Stimulated activated CD8-positive, alpha-beta memory T cell treated with anti-CD3 and anti-CD28 coated beads, Interleukin-4, amount 100 ng/mL, for 1 hour (primary cell): Measurements from ENCODE around the gene IDS.
"Not testable (repeated sequence)": the region's sequence is repeated elsewhere in the genome, so short reads cannot be mapped to it uniquely, and the experiment has no call there.

Experiments
- DNase-seq, 2 donors: peaks; one replicate each; pipeline ENCODE4 v3.0.0-alpha.2; 2020; ENCODE audit warnings: low read depth in 2 of 2, low spot score in 1 of 2

Gene IDS

DNA sequence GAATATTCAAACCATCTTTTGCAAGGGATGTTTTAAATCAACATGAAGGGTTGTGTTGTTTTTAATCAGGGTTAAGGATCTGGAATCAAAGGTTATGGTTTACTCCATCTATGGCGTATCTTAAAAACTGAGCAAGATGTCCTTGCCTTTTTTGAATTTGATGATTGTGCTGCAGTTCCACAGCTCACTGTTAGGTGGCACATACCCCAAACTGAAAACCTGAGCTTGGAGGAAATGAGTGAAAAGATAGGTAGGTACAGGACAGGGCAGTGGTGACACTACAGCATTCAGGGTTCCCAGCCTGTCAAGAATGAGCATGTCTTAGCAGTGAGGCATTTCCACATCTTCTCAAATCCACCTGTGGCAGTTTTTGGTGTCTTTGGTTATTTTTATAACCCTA is 22.6 kb upstream of the IDS start:
- DNase-seq = no peak

DNA sequence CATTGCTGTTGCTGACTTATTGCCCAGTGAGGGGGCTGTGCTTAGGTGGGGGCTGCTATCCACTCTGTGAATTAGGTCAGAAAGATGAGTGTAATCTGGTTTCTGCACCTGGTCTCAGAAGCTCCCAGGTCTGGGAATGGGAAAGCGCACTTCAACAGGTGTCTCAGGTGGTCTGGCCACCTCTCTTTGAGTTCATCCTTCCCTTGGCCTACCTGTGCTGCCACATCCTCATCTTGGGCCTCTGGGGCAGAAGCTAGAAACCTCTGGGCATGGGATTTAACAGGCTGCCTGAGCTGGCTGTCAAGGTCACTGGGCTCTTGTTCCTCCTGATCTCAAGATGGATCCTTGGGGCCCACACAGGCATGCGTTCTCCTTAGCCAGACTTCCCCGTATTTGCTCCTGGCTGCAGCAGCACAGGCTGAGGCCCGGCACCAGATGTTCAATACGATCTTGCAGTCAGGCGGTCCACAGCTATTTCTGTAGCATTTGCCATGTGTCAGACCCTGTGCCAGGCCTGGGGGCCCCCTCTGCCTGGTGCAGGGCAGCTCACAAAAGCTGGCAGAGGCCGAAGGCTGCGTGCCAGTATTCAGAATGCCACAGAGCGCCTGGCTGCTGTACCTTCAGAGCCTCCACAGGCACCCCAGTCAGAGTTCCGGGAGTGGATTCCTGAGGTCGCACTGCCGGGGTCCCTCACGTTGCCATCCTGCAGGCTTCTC is 21.4 kb upstream of the IDS start:
- DNase-seq = not testable (repeated sequence)

DNA sequence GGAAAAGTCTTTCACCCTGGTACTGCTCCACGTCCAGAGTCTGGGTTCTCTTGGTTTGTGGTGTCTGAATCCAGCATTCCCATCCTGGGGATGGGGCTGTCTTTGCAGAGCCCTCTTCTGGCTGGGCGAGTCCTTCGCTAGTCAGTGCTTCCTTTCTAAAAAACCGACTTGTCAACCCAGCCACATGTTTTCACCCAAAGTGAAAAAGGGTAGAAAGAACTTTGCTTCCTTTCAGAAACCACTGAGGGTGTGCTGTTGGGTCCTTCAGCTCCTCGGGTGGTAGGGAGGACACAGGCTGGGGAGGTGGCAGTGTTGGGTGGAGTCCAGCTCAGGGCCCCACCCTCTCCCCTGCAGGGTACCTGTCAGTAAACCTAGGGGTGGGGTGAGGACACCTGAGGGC is 20.8 kb upstream of the IDS start:
- DNase-seq = not testable (repeated sequence)

DNA sequence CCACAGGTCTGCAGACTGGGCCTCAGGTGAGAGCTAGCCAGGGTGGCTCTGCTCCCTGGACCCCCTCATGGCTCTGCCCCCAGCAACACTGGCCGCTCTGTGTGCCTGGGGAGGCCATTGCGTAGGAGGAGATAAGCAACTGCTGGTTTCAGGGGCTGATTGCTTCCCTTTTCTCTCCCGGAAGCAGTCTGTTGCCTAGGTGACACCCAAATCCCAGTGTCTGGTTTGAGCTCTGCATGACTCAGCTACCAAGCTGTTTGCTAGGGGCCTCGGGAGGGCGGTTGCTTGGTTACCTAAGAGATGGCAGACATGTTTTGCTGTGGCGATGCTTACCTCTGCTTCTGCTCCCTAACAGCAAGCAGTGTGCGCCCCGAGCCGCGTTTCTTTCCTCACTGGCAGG is 20.3 kb upstream of the IDS start:
- peak in 1 of 2 donors; percentile 43 for DNase-seq

DNA sequence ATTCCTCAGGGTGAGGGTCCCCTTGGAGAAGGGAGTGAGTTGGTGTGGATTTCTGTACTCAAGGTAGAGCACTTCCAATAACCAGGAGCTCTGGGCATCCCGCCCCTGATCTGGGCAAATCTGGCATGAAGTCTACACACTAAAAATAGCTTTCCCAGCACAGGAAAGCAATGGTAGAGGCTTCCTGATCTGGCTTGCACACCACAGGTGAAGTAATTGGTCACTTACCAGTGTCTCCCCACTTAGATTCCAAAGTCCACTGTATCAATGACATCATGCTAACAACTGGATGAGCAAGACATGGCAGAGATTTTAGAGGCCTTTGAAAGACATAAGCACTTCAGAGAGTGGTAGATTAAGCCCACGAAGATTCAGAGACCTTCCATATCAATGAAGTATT is 17.8 kb upstream of the IDS start:
- DNase-seq = no peak

DNA sequence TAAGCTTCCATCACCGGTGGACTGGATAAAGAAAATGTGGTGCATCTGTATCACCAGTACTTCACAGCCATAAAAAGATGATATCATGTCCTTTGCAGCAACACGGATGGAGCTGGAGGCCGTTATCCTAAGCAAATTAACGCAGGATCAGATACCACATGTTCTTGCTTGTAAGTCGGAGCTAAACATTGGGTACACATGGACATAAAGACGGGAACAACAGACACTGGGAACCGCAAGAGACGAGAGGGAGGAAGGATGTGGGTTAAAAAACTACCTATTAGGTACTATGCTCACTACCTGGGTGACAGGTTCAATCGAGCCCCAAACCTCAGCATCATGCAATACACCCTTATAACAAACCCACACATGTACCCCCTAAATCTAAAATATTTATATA is 16.3 kb upstream of the IDS start:
- no peak for DNase-seq

DNA sequence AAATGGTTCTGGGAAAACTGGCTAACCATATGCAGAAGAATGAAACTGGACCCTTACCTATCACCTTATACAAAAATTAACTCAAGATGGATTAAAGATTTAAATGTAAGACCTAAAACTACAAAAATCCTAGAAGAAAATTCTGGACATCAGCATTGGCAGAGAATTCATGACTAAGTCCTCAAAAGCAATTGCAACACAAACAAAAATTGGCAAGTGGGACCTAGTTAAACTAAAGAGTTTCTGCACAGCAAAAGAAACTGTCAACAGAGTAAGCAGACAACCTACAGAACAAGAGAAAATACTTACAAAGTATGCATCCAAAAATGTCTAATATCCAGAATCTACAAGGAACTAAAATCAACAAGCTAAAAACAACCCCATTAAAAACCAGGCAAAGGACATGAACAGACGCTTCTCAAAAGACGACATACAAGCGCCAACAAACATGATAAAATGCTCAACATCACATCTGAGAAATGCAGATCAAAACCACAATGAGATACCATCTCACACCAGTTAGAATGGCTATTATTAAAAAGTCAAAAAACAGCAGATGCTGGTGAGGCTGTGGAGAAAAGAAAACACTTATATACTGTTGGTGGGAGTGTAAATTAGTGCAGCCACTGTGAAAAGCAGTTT is 15.7 kb upstream of the IDS start:
- not testable (repeated sequence) for DNase-seq

DNA sequence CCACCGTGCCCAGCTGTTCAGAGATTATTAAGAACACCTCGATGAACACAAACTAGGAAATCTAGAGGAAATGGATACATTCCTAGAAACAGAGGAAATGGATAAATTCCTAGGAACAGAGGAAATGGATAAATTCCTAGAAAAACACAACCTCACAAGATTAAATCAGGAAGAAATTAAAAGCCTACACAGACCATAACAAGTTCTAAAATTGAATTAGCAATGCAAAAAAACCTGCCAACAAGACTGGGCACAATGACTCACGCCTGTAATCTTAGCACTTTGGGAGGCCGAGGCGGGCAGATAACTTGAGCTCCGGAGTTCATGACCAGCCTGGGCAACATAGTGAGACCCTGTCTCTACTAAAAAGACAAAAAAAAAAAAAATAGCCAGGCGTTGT is 13.1 kb upstream of the IDS start:
- DNase-seq = no peak

DNA sequence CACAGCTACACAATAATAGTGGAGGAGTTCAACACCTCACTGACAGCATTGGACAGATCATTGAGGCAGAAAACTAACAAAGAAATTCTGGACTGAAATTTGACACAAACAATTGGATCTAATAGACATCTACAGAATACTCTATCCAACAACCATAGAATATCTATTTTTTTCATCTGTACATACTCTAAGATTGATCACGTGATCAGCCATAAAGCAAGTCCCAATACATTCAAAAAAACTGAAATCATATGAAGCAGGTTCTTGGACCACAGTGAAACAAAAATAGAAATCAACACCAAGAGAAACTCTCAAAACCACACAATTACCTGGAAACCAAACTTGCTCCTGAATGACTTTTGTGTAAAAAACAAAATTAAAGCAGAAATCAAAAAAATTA is 12.2 kb upstream of the IDS start:
- DNase-seq = no peak

DNA sequence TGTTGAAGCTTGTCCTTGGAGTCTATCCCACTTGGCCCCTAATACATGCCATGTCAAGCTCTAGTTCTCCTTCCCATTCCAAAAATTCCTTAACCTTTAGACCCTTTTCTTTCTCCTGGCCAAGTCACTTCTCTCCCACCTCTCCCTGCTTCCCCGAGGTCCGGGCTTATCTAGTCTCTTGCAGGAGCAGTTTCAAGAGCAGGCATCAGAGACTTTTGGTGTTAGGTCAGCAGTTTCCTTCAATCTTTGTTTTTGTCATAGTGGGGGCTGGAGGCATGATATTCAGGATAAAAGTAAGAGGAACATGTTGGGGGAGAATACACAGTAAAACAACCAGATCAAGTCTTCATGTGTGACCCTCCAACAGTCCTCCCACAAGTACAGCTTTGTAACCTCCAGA is 11.5 kb upstream of the IDS start:
- DNase-seq = no peak

DNA sequence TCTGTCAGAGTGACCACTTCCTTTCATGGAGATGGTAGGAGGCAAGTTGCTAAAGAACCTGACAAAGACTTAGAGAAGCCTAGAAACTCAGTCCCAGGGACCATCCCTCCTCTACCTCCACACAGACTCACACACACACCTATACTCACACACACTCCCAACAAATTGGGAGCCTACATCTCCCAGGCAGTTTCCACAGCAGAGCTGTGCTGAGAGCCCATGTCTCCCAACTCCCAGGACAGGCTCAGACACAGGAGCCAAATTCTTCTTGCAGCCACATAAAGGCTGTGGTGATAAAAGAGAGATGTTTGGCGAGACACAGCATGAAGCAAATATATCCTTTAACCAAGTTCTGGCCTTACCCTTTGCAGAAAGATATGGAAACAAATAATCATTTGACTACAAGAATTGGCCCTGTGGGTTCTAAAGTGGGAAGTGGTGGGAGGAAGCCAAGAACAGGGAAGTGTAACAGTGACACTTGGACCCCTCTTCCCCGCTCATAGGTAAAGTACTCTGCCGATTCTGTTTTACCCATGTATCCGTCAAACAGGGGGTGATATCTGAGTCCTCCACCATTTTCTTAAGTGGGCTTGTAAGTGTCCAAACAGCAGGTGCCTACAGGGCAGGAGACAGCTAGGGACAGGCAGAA is 11.0 kb upstream of the IDS start:
- no peak for DNase-seq

DNA sequence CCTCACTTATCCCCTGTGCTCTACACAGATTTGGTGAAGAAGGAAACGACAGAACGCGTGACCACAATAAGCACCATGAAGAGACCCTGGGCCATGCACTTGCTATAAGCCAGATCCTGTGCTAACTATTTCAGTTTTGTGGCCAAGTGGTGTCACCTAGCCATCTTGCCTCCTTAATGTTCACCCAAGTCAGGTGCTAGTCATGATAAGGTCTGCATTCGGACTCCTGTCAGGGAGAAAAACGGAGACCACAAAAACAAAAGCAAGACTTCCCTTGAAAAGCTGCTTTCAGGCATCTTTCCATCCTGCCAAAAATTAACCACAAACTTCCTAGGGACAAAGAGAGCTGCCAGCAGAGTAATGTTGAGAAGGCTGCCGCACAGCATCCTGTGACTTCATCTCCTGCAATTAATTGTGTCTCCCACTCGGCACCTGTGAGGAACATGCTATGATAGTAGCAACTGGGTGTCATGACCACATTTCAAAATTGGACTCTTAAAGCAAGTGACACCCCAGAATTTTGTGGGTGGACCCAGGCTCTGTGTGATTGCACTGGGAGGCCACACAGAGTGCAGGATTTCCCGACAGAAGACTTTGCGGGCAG is 8.8 kb upstream of the IDS start:
- DNase-seq = no peak

DNA sequence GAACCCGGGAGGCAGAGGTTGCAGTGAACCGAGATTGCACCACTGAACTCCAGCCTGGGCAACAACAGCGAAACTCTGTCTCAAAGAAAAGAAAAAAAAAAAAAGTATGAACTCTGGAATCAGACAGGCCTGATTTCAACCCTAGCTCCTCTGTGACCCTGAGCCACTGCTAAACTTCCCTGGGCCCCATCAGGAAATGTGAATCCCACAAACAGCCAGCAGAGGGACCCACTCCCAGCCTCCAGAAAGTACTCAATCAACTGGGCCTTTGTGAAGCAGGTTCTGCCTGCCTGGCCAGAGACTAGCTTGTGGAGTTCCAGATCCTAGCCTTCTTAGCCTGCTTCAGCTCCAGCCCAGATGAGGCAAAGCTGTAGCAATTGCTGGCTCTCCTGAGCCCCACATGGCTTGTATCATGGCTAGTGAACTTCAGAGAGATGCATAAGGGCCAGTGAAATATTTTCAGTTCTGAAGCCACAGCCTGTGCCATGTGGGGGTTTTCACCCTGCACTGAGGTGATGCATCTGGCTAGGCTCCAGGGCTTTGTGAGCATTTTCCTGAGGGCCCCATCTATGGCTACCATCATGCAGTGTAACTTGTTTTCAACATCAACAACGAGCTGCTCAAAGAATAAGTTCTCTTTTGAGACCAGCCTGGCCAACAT is 7.2 kb upstream of the IDS start:
- DNase-seq = peak in 1 of 2 donors; percentile 27

DNA sequence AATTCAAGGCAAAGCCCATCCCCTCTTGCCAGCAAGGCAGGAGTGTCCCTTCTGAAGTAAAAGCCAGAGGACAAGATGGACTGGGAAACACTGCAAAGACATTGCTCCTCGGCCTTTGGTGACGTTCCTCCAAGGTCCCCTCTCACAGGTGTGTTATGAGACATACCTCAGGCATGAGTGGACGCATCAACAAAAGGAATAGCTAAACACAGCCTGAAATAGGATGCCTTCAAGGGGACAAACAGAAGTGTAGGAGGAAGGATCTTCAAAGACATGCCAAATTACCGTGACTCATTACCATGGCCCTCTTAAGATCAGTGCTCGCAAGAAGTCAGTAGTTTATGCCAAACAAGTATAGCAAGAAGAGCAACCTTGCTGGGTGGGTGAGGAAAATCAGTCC is 6.0 kb upstream of the IDS start:
- no peak for DNase-seq

DNA sequence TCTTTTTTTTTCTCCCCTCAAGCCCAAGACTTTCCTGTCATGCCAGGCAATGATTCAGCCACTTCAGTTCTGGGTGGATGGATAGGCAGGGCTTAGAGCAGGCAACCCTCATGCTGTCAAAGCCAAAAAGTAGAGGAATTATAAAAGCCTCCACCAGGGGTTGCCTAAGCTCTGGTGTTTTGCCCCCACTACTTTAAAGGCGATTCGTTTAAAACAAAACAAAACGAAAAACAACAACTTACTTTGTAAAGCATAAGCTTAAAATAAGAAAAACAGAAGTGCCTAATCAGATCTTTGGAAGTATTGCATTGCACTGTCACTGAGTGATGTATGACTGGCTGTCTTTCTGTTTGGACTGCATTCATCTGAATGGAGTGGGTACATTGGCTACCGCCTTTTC is 5.3 kb upstream of the IDS start:
- no peak for DNase-seq

DNA sequence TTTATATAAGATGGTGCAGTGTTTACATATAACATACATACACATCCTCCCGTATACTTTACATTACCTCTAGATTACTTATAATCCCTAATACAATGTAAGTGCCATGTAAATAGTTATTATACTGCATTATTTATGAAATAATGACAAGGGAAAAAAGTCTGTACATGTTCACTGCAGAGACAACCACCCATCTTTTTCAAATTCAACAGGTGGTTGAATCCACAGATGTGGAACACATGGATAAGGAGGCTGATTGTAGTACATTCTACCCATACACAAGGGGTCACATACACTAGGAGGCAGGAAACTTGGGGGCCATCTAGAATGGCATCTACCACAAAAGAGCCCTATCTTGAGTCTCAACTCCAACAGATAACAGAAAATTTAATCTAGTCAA is 3.4 kb upstream of the IDS start:
- DNase-seq = no peak

DNA sequence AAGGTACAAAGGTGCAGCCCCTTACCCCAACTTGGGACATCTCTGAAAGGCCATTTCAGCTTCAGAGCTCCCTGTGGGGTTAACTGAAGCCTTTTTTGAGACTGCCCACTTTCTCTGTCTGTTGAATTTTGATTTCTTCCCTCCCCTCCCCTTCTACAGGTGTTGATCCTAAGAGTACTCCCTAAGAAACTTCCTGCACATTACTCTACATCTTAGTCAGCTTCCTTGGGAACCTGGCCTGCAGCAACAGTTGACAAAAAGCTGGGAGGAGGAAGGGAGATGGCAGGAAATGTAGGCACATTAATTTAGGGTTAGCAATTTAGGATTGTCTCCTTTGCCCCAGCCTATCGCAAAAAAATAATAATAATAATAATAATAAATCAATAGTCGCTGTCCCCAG is 1.2 kb upstream of the IDS start:
- no peak for DNase-seq

DNA sequence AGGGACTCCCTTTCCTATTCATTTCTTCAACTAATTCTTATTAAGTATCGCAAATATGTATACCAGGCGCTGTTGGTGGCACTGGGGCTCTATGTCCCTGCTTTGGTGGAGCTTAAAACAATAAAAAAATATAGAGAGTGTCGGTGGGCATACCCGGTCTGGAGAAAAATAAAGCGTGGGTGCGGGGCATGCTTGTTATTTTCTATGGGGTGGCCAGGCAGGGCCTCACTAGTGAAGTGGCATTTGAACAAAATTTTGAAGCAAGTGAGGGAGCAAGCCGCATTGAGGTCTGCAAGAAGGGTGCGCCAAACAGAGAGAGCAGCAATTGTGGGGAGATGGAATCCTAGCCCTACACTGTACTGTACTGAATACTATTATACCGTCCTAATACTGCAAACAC is 565 bp upstream of the IDS start:
- no peak for DNase-seq

DNA sequence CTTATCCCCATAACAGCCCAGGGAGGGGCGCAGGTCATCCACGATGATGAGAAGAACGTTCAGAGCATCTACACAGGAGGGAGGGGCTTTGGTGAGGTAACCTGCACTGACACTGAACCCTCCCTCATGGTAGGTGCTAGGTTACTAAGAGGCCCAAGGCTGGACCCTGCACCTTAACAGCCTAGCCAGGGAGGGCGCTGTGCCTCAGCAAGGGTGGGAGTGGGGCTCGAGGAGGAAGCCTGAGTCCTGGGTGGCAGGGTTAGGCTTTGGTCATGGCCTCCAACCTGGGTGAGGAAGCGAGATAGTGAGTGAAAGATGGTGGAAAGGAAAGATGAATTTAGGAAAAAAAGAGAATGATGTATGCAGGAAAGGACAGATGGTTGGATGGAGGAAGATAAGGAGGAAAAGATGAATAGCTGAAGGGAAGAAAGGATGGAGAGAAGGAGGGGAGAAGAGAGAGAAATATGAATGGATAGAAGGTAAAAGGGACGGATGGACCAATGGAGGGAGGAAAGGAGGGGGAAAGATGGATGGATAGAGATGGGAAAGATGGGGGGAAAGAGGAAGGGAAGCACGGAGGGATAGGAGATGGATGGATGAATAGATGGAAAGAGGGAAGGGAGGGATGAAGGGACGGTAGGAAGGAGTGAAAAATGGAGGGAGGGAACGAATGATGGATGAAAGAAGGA is 736 bp downstream of the IDS start:
- DNase-seq = peak in 1 of 2 donors; percentile 37

DNA sequence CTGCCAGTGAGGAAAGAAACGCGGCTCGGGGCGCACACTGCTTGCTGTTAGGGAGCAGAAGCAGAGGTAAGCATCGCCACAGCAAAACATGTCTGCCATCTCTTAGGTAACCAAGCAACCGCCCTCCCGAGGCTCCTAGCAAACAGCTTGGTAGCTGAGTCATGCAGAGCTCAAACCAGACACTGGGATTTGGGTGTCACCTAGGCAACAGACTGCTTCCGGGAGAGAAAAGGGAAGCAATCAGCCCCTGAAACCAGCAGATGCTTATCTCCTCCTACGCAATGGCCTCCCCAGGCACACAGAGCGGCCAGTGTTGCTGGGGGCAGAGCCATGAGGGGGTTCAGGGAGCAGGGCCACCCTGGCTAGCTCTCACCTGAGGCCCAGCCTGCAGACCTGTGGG is 1.7 kb downstream of the IDS start:
- peak in 1 of 2 donors; percentile 43 for DNase-seq

DNA sequence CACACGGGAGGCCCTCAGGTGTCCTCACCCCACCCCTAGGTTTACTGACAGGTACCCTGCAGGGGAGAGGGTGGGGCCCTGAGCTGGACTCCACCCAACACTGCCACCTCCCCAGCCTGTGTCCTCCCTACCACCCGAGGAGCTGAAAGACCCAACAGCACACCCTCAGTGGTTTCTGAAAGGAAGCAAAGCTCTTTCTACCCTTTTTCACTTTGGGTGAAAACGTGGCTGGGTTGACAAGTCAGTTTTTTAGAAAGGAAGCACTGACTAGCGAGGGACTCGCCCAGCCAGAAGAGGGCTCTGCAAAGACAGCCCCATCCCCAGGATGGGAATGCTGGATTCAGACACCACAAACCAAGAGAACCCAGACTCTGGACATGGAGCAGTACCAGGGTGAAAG is 2.2 kb downstream of the IDS start:
- DNase-seq = not testable (repeated sequence)
